HG03469 (cell line): Measurements from ENCODE around the gene ZNF546.
A peak's percentile ranks its signal among the peaks of the same experiment; 100 is the strongest.
"Not testable (repeated sequence)": the region's sequence is repeated elsewhere in the genome, so short reads cannot be mapped to it uniquely, and the experiment has no call there.

Source experiments
- ATAC-seq: cut with Tn5 transposase; IDR thresholded peaks from one replicate; pipeline ENCODE4 v1.9.1; 2021; ENCODE audit warnings: mild to moderate bottlenecking, moderate library complexity, moderate number of reproducible peaks; ENCODE audit not compliant: unreplicated experiment

Gene ZNF546

GRCh38 chr19:39983695-39984300 is 13.1 kb upstream of the ZNF546 start:
- no peak for ATAC-seq

DNA sequence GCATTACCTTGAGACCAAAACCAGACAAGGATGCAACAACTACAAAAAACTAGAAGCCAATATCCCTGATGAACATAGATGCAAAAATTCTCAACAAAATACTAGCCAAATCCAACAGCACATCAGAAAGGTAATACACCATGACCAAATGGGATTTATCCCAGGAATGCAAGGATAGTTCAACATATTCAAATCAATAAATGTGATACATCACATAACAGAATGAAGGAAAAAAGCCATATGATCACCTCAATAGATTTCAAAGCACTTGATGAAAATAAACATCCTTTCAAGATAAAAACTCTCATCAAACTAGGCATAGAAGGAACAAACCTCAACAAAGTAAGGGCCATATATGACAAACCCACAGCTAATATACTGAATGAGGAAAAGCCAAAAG is 10.2 kb upstream of the ZNF546 start:
- no peak for ATAC-seq

- ATAC-seq = no peak
Measured at GRCh38 chr19:39987167-39987566, 9.7 kb upstream of the ZNF546 start.

DNA sequence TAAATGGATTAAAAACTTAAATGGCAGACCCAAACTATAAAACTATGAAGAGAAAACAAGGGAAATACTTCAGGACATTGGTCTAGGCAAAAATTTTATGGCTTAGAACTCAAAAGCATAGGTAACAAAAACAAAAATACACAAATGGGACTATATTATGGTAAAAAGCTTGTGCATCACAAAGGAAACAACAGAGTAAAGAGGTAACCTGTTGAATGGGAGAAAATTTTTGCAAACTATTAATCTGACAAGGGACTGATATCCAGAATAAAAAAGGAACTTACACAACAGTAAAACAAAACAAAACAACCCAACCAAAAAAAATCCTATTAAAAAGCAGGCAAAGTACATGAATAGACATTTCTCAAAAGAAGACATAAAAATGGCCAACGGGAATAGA is 9.3 kb upstream of the ZNF546 start:
- no peak for ATAC-seq

GRCh38 chr19:39993605-39994004 is 3.3 kb upstream of the ZNF546 start:
- no peak for ATAC-seq

- ATAC-seq = no peak
Measured at GRCh38 chr19:39994361-39994760, 2.5 kb upstream of the ZNF546 start.

DNA sequence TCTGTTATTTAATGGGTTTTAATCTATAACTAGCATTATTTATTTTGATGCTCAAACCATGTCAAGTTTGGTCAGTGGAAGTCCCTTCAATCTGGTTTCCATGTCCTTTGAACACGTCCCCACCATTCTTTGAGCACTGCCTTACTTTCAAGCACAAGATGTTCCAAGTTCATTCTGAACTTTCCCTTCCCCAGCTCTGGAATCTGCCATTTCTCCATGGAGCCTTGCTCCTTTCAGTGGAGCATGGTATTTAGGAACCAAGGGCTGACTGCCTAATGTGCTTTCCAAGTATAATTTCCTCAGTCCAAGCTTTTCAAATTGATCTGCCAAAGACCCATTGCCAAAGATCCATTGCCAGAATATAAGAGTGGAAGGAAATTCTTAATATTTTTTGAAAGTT is 1.1 kb upstream of the ZNF546 start:
- ATAC-seq = no peak

DNA sequence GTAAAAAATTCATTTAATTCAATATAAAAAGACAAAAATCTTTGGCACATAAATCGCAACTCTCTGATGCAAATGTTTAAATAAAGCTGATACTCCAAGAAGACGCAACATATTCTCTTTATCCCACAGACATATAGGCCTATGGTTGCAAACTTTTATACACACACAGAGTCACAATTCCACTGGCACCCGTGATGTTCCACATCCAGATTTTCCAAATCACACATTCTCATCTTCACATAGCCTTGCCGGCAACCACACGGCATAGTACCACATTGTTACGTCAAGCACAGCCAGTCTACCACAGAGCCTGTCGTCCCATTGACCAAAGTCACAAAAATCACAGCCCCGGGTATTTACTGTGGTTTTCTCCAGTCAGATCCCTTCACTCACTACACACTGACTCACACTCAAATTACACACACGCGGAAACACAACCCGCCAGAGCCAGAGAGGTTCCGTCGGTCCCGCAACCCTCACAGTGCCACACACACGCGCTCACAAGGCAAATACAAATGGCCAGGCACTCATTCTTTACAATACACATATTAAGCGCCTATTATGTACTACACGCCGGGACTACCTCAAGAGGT is 546 bp upstream of the ZNF546 start:
- no peak for ATAC-seq

DNA sequence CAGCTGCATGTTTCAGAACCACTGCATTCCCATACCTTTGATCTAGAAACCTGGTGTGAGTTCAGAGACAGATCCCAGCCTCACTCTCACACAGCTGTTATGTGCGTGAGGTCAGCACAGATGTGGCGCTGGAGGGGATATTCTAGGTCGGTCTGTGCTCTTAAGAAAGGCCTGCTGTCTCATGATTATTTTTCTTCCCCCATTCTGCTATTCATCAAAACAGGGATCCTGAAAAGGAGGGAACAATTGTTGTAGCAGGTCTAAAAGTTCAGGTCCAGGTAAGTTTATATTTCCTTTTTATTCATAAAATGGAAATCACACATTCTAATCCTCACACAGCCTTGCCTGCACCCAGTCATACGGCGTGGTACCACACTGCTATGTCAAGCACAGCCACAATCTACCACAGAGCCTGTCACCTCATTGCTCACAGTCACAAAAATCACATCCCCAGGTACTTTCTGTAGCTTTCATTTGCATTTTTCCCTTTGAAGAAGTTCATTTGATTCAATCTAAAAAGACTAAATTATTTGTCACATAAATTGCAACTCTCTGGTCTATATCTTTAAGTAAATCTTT is 867 bp downstream of the ZNF546 start:
- peak; percentile 6 for ATAC-seq

- ATAC-seq = no peak
Measured at GRCh38 chr19:39998501-39998900, 1.6 kb downstream of the ZNF546 start.

GRCh38 chr19:40005691-40006272 is 8.9 kb downstream of the ZNF546 start:
- no peak for ATAC-seq

- no peak for ATAC-seq
Measured at GRCh38 chr19:40006273-40006691, 9.4 kb downstream of the ZNF546 start.

DNA sequence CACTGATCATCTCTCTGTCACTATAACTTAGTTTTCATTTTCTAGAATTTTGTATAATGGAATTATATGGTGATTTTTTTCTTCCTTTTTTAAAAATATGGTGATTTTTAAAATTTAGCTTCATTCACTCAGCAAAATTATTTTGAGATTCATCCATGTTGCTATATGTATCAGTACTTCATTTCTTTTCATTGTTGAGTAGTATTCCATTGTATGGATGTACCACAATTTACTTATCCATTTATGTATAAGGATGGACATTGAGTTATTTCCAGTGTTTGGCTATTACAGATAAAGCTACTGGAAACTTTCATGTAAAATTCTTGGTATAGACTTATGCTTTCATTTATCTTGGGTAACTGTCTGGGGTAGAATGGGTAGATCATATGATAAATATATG is 12.8 kb downstream of the ZNF546 start:
- ATAC-seq = no peak

DNA sequence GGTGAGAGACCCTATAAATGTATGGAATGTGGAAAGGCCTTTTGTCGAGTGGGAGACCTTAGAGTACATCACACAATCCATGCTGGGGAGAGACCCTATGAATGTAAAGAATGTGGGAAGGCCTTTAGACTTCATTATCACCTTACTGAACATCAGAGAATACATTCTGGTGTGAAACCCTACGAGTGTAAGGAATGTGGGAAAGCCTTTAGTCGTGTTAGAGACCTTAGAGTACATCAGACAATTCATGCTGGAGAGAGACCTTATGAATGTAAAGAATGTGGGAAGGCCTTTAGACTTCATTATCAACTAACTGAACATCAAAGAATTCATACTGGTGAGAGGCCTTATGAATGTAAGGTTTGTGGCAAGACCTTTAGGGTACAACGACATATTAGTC is 17.1 kb downstream of the ZNF546 start:
- ATAC-seq = no peak

DNA sequence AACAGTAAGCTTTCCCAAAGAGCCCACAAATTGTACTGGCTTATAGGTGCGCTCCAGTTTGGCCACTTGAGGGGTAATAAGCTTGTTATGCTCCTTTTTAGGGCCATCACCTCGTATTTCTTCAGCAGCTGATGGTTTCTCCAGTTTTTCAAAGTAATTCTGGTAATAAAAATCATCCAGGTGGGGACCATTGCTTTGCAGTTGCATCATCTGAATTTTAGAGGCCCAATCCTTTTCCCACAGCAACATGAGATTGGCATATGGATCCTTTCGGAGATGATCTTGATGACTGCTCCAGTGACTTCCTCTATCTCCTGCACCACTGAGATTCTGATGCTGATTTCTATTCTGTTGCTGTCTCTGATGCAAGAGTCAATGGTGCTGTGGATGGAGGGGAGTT is 27.1 kb downstream of the ZNF546 start:
- ATAC-seq = no peak

DNA sequence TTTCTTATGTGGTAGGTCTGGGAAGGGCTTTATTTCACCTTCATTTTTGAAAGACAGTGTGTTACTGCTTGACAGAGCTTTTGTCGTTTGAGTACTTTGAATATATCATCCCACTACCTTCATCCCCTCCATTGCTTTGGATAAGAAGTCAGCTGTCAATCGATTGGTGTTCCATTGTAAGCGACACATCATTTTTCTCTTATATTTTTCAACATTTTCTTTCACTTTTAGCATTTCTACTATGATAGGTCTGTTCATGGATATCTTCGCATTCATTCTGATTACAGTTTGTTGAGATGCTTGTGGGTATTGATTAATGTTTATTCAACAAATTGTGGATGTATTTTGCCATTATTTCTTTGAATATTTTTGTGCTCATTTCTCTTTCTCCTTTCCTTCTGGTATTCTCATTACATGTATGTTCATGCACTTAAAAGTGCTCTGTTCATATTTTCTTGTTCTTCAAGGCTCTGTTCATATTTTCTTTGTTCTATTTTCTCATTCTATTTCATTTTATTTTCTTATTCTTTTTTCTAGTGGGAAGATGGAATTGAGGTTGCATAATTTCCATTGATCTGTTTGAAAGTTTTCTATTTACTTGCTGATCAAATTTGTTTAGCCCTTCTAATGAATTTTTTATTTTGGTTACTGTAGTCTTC is 29.2 kb downstream of the ZNF546 start:
- no peak for ATAC-seq

GRCh38 chr19:40026597-40026970 is 29.7 kb downstream of the ZNF546 start:
- ATAC-seq = no peak

DNA sequence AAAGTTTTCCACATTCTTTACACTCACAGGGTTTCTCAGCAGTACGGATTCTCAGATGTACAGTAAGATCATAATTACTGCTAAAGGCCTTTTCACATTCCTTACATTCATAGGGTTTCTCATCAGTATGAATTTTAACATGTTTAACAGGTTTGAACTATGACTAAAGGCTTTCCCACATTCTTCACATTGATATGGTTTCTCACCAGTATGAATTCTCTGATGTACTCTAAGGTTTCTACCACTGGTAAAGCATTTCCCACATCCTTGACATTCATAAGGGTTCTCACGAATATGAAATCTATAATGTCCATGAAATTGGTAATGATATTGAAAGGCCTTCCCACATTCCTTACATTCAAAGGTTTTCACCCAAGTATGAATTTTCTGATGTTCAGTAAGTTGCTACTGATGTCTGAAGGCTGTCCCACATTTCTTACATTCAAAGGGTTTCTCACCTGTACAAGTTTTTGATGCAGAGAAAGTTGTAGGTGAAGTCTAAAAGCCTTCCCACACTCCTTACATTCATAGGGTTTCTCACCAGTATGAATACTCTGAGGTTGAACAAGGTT is 37.2 kb downstream of the ZNF546 start:
- ATAC-seq = no peak

DNA sequence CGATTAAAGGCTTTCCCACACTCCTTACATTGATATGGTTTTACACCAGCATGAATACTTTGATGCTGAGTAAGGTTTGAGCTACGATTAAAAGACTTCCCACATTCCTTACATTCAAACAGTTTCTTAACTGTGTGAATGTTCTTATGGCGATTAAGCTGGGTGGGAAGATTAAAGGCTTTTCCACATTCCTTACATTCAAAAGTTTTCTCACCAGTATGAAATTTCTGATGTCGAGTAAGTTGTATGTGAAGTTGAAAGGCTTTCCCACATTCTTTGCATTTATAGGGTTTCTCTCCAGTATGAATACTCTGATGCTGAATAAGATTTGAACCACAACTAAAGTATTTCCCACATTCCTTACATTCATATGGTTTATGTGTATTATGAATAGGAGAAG is 39.1 kb downstream of the ZNF546 start:
- no peak for ATAC-seq

DNA sequence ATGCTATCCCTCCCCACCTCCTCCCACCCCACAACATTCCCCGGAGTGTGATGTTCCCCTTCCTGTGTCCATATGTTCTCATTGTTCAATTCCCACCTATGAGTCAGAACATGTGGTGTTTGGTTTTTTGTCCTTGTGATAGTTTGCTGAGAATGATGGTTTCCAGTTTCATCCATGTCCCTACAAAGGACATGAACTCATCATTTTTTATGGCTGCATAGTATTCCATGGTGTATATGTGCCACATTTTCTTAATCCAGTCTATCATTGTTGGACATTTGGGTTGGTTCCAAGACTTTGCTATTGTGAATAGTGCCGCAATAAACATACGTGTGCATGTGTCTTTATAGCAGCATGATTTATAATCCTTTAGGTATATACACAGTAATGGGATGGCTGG is 41.2 kb downstream of the ZNF546 start:
- not testable (repeated sequence) for ATAC-seq

DNA sequence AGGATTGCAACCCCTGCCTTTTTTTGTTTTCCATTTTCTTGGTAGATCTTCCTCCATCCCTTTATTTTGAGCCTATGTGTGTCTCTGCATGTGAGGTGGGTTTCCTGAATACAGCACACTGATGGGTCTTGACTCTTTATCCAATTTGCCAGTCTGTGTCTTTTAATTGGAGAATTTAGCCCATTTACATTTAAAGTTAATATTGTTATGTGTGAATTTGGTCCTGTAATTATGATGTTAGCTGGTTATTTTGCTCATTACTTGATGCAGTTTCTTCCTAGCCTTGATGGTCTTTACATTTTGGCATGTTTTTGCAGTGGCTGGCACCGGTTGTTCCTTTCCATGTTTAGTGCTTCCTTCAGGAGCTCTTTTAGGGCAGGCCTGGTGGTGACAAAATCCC is 44.9 kb downstream of the ZNF546 start:
- not testable (repeated sequence) for ATAC-seq

DNA sequence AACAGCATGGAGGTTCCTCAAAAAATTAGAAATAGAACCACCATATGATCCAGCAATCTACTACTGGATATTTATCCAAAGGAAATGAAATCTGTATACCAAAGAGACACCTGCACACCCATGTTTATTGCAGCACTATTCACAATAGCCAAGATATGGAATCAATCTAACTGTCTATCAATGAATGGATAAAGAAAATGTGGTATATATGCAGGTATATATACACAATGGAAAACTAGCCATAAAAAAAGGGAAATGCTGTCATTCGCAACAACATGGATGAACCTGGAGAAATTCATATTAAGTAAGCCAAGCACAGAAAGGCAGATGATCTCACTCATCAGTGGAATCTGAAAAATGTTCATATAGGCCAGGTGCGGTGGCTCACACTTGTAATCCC is 56.6 kb downstream of the ZNF546 start:
- no peak for ATAC-seq
